GM21390 (cell line): ENCODE measurements around the gene SRP54.
"Not testable (repeated sequence)": the region's sequence is repeated elsewhere in the genome, so short reads cannot be mapped to it uniquely, and the experiment has no call there.

Experiments
- ATAC-seq: cut with Tn5 transposase; IDR thresholded peaks from one replicate; pipeline ENCODE4 v1.9.1; 2021; ENCODE audit not compliant: unreplicated experiment

The SRP54 gene

DNA sequence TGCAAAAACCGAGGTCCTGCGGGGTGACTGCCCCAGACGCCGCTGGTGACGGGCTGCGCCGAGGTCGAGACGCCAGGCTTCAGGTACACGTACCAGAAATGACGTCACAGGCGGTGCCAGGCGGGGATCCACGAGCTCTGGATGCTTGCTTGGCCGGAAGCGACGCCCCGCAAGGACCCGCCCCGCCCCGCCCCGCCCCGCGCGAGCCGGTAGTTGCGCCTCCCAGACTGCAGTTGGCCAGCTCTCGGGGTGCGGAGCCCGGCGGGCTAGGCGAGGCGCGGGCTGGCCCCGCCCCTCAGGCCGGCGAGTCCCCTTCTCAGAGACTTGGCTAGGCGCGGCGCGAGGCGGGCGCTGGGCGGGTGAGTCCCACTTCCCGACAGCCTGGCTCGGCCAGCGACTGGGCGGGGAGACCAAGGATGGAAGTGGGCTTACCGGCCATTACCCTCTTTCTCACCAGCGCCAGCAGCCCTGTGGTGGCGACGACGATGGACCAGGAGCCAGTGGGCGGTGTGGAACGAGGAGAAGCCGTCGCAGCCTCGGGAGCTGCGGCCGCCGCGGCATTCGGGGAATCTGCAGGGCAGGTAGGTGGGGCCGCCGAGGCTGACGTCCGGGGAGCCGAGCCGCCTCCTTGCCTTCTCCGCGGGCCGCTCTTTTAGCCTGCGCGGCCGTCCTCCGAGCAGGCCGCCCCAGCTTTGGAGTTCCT lies 63.4 kb downstream of the SRP54 start, which contains the start of gene FAM177A1:
FAM177A1 (plus strand) TSS at position 225 of the 703 bp plus-strand sequence; CDS start at position 417, 192 bp downstream.
- ATAC-seq: peak; percentile 96

DNA sequence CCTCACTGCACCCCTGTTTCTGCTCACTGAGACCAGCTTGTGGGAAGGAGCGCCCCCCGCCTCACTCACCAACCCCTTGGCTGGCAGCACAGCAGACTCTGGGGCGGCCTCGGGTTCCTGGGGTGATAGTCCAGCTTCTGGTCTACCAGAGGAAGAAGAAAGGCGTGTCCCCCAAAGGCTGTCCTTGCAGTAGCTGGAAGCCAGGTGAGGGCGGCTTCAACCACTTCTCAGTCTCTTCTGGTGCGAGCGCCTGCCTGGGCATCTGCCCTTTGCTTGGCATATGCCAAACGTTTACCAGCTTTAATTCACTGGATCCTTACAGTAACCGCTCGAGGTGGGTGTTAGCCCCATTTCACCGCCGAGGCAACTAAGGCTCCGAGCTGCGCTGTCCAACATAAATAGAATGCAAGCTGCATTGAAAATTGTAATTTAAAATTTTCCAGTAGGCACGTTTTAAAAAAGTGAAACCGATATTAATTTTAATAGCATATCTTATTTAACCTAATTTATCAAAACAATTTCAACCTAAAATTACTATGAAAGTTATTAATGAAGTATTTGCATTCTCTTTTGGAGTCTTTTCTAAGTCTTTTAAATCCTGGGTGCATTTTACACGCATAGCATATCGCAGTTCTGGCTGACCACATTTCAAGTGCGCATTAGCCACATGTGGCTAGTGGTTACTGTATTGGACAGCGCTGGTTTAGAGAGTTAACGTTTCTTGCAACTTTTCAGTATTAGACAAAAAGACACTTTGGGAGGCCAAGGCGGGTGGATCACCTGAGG lies 64.2 kb downstream of the SRP54 start:
- ATAC-seq: peak; percentile 26

DNA sequence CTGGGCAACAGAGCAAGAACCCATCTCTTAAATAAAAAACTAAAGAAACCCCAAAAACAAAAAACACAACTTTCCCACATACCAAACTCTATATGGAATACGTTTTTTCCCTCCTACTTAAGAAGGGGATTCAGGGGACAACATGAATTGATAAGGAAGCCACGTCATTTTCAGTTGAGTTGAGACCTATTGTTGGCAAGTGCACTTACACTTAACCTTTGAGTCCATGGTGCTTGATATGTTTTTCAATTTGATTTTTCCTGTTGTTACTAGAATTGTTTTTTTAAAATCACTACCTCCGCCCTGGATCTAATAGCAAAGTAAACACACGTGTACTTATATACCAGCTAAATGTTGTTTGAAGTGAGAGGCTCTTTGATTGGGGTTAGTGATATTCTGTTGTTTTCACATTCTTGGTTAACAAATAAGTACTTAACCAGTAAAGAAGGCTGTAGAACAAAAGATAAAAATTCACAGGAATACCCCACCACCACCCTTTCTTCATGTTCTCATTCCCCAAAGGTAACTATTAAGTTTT lies 65.3 kb downstream of the SRP54 start:
- ATAC-seq: no peak

DNA sequence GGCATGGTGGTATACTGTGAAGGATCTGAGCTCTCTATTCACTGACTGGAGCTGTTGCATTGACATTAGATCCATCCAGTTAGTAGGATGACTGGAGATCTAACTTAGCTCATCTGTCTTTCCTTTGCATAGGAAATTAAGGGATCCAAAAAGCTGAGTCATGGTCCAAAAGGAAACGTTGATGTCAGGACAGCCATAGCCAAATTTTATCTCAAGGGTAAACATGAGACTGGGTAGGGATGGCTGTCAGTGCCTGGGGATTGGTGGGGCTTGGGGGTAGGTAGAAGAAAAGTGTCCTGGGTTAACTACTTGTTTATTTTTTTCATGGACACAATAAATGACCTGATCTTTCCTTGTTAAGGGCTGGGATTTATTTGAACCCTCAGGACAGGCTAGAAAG lies 67.9 kb downstream of the SRP54 start:
- no peak for ATAC-seq

DNA sequence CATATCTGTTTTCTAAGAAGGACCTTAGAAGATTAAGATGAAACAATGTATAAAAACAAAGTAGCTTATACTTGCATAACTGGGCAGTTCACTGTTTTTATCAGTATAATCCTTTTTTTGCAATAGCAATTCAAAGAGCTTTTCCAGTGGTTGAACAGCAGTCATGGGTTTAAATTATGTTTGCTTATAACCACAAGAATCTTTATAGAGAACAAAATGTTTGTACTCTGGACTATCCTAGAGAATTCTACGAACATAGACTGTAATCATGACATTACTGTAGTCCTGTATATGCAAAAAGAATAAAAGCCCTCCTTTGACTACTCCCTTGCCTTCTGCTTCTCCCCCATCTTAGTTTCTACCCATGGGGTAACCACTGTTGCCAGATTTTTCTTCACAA lies 69.0 kb downstream of the SRP54 start:
- no peak for ATAC-seq

DNA sequence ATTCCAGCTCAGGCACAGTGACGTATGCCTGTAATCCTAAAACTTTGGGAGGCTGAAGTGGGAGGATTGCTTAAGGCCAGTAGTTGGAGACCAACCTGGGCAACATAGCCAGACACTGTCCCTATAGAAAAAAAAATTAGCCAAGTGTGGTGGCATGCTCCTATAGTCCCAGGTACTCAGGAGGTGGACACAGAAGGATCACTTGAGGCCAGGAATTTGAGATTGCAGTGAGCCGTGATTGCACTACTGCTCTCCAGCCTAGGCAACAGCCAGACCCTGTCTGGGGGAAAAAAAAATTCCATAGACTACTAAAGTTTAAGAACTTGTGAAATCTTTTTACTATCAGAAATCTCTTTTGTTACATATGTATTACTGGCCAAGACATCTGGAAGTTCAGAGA lies 69.8 kb downstream of the SRP54 start:
- ATAC-seq: no peak

DNA sequence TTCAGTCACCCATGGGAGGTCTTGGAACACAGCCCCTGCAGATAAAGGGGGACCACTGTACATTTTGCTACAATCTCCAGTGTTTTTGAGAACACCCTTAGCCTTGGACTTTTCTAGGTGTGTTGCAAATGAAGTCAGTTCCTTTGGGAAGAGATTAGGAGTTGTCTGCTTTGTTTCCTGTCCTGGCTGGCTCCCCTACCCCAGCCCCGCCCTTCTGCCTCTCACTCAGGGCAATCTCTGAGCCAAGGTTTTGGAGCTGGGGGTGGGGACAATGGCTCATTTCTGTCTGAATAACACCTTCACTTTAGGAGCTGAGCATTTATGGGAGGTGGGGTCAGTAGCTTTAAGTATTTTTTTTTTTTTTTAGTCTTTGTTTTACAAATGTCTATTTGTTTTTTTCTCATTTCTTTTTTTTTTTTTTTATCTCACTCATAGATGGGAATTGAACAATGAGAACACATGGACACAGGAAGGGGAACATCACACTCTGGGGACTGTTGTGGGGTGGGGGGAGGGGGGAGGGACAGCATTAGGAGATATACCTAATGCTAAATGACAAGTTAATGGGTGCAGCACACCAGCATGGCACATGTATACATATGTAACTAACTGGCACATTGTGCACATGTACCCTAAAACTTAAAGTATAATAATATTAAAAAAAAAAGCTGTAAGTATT lies 78.5 kb downstream of the SRP54 start:
- ATAC-seq: not testable (repeated sequence)

DNA sequence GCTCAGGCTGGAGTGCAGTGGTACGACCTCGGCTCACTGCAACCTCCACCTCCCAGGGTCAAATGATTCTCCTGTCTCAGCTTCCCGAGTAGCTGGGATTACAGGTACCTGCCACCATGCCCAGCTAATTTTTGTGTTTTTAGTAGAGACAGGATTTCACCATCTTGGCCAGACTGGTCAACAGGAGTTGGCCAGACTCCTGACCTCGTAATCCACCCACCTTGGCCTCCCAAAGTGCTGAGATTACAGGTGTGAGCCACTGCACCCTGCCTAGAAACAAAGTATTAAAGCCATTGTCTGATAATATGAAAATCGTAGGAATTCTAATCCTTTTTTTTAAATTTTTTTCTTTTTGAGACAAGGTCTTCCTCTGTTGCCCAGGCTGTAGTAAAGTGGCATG lies 82.9 kb downstream of the SRP54 start:
- ATAC-seq: not testable (repeated sequence)

DNA sequence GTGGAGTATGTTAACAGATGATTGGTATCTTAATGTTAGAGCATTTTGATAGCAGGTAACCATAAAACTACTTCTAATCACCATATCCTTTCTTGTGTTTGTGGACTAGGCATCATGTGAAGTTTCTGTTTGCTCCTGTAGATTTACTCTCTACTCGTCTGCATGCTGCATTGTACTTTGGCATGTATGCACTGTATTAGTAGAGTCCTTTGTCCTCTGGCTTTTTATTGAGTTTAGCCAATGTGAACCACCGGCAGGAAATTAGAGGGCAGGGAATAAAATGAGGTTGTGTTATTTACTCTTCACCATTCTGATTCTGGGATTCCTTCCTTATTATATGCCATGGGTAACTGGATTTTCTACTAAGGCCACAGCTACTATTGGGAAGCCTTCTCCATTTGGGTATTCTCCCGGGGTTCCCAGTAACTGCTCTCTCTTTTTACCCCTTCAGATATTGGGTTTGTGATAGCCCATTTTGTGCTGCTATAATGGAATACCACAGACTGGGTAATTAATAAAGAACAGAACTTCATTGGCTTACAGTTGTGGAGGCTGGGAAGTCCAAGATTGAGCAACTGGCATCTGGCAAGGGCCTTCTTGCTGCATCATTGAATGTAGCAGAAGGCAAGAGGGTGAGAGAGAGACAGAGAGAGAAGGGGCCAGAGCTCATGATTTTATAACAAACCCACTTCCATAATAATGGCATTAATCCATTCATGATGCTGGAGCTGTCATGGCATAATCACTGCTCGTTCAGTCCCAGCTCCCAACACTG lies 85.6 kb downstream of the SRP54 start:
- ATAC-seq: no peak

DNA sequence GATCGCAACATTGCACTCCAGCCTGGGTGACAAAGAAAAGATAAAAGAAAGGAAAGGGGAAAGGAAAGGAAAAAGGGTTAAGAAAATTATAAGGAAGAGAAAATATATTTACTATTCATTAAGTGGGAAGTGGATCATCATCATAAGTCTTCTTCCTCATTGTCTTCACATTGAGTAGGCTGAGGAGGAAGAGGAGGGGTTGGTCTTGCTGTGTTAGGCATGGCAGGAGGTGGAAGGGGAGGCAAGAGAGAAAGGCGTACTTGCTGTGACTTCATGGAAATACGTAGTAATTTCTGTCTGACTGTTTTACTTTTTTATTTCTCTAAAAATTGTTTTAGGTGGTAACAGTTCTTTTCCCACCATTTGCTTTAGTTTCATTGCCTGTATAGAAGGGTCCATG lies 89.4 kb downstream of the SRP54 start:
- ATAC-seq: no peak

DNA sequence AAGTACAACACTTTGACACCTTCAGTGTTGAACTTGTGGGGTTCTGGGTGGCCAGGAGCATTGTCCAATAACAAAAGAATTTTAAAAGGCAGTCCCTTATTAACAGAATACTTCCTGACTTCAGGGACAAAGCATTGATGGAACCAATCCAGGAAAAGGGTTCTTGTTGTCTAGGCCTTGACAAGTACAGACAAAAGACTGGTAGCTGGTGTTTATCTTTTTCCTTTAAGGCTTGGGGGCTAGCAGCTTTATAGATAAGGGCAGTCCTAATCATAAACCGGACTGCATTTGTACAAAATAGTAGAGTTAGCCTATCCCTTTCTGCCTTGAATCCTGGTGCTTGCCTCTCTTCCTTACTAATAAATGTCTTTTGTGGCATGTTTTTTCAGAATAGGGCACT lies 90.7 kb downstream of the SRP54 start:
- ATAC-seq: no peak

DNA sequence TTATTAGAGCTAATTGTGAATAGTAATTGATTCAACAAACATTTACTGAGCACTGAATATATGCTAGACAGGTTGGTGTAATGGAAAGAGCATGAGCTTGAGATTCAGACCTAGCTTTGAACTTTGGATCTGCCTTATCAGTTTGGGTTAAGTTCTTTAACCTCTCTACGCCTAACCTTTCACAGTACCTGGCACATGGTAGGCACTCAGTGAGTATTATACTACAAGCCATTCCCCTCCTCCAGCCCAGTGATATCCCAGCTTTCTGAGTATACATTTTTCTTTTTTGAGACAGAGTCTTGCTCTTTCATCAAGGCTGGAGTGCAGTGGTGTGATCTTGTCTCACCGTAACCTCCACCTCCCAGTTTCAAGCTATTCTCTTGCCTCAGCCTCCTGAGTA lies 95.3 kb downstream of the SRP54 start:
- no peak for ATAC-seq
